GM21737 (cell line): ENCODE results near the gene TRIM61.
"Not testable (repeated sequence)": the region's sequence is repeated elsewhere in the genome, so short reads cannot be mapped to it uniquely, and the experiment has no call there.

ENCODE experiments used
- ATAC-seq: cut with Tn5 transposase; IDR thresholded peaks from one replicate; pipeline ENCODE4 v1.9.1; 2021; ENCODE audit warnings: mild to moderate bottlenecking, moderate library complexity; ENCODE audit not compliant: unreplicated experiment

The TRIM61 gene

GRCh38 chr4:164977243-164978164 lies at the start of gene TRIM61:
TRIM61 (minus strand) TSS chr4:164977657; CDS start chr4:164970002, 7,655 bp downstream.
- peak; percentile 98 for ATAC-seq

GRCh38 chr4:165025782-165026181 lies 48.3 kb upstream of the TRIM61 start:
- ATAC-seq = not testable (repeated sequence)

DNA sequence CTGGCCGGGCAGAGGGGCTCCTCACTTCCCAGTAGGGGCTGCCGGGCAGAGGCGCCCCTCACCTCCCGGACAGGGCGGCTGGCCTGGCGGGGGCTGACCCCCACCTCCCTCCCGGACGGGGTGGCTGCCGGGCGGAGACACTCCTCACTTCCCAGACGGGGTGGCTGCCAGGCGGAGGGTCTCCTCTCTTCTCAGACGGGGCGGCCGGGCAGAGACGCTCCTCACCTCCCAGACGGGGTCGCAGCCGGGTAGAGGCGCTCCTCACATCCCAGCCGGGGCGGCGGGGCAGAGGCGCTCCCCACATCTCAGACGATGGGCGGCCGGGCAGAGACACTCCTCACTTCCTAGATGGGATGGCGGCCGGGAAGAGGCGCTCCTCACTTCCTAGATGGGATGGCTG lies 42.5 kb upstream of the TRIM61 start:
- not testable (repeated sequence) for ATAC-seq

- ATAC-seq = no peak
Measured at GRCh38 chr4:165016971-165017370, 39.5 kb upstream of the TRIM61 start.

DNA sequence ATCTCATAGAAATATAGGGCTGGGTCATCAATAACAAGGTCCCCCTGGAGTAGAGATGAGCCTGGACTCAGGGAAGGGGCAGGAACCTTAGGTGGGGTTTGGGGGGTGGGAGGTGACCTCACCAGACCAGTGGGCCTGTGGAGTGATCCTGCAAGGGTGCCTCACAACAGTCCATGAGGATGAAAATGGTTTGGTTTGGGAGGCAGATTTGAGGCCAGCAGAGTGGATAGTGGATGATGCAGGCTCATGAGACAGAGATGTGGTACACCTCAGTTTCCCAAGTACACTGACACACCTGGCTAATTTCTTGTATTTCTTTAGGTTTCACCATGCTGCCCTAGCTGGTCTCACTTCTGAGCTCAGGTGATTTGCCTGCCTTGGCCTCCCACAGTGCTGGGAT lies 36.2 kb upstream of the TRIM61 start:
- no peak for ATAC-seq

- ATAC-seq = no peak
Measured at GRCh38 chr4:165011403-165011802, 33.9 kb upstream of the TRIM61 start.

DNA sequence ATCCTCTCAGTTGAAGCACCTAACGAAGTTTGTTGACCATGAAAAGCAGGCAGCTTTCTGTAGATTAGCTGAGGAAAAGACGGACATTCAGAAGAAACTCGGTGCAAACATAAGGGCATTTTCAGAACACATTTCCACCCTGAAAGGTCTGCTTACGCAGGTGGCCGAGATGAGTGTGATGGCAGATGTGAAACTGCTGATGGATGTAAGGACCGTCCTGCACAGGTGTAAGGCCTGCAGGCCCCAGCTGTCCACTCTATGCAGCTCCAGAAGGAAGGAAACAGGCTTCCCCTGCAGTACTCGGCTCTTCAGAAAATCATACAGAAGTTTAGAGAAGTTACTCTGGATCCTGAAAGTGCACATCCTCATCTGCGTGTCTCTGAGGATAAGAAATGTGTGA lies 33.5 kb upstream of the TRIM61 start:
- no peak for ATAC-seq

- no peak for ATAC-seq
Measured at GRCh38 chr4:165010487-165010886, 33.0 kb upstream of the TRIM61 start.

DNA sequence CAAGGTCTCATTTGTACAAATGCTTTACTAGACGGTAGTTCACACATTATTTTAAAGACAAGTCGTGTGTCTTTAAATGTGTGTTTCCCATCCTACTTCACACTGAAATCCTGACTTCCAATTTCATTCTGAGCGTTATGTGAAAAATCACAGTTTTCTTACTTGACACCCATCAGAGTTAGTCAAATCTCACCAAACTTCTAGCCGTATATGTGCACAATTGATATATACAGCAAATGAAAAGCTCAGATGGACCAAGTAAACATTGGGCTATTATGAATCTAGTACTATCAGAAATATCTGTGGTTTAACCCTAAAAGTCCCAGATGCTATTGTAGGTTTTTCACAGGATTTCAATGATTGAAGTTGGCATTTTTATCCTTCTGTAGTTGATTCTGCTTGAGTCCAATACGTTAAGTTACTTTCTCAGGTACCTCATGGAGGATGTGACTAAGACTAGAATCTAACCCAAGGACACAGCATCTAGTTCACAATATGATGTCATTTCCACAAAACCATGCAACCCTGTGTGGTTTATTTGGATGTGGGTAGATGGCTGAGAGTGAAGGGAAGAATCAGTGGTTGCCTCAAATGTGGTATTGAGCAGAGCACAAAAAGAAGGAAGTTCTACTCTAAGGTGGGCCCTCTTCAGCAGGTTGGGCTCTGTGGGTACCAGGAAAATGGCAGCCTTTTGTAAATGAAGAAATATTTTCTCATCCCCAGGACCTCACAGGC lies 32.2 kb upstream of the TRIM61 start:
- ATAC-seq = no peak

DNA sequence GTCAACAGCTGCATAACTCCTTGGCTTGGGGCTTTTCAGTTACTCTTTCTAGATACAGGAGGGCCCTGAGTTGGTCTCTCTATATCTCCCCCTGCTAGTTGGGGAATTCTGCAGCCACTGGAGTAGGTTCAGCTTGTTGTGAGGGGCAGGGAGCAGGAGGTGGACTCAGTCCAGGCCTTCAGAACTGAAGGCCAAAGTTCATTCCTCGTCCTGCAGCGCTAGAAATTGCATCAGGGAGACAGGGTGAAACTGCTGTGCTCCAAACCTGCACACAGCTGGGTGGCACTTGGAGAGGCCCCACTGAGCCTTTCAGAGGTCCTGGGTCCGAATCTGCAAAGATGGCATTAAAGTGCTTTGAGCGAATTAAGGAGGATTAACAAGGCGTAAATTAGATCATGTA lies 29.4 kb upstream of the TRIM61 start:
- ATAC-seq = no peak

DNA sequence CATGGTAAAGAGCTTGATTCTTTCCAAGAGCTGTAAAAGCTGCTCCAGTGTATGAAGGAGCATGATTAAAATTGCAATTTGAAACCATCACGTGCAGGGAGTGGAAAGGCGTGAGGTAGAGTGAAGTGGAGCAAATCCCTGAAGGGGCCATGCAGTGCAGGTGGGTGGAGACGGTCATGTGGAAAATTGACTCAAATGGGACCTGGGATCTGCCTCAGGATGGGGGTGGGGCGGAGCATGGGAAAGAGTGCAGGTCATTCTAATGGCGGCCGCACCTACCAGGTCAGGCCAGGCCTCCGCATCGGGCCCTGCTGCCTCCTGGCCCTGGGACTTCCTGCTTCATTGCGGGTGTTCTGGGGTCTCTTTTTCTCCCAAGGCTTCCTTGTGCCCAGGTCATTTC lies 29.0 kb upstream of the TRIM61 start:
- no peak for ATAC-seq

GRCh38 chr4:165005352-165005925 lies 28.0 kb upstream of the TRIM61 start:
- ATAC-seq = no peak

DNA sequence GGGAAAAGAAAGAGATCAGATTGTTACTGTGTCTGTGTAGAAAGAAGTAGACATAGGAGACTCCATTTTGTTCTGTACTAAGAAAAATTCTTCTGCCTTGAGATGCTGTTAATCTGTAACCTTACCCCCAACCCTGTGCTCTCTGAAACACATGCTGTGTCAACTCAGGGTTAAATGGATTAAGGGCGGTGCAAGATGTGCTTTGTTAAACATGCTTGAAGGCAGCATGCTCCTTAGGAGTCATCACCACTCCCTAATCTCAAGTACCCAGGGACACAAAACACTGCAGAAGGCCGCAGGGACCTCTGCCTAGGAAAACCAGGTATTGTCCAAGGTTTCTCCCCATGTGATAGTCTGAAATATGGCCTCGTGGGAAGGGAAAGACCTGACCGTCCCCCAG lies 24.5 kb upstream of the TRIM61 start:
- ATAC-seq = not testable (repeated sequence)

GRCh38 chr4:164998526-164999080 lies 21.1 kb upstream of the TRIM61 start:
- not testable (repeated sequence) for ATAC-seq

GRCh38 chr4:164997941-164998340 lies 20.5 kb upstream of the TRIM61 start:
- no peak for ATAC-seq

DNA sequence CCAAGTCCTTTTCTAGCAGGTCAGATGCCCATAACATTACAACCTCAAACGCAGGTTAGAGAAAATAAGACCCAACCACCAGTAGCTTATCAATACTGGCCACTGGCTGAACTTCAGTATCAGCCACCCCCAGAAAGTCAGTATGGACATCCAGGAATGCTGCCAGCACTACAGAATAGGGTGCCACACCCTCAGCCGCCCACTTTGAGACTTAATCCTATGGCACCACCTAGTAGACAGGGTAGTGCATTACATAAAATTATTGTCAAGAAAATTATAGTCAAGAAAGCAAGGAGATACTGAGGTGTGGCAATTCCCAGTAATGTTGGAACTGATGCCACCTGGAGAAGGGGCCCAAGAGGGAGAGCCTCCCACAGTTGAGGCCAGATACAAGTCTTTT lies 19.9 kb upstream of the TRIM61 start:
- no peak for ATAC-seq

DNA sequence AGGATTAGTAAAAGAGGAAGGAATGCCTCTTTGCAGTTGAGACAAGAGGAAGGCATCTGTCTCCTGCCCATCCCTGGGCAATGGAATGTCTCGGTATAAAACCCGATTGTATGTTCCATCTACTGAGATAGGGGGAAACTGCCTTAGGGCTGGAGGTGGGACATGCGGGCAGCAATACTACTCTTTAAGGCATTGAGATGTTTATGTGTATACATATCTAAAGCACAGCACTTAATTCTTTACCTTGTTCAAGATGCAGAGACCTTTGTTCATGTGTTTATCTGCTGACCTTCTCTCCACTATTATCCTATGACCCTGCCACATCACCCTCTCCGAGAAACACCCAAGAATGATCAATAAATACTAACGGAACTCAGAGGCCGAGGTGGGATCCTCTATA lies 18.7 kb upstream of the TRIM61 start:
- not testable (repeated sequence) for ATAC-seq

DNA sequence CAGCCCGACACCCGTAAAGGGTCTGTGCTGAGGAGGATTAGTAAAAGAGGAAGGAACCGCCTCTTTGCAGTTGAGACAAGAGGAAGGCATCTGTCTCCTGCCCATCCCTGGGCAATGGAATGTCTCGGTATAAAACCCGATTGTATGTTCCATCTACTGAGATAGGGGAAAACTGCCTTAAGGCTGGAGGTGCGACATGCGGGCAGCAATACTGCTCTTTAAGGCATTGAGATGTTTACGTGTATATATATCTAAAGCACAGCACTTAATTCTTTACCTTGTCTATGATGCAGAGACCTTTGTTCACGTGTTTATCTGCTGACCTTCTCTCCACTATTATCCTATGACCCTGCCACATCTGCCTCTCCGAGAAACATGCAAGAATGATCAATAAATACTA lies 13.3 kb upstream of the TRIM61 start:
- not testable (repeated sequence) for ATAC-seq

DNA sequence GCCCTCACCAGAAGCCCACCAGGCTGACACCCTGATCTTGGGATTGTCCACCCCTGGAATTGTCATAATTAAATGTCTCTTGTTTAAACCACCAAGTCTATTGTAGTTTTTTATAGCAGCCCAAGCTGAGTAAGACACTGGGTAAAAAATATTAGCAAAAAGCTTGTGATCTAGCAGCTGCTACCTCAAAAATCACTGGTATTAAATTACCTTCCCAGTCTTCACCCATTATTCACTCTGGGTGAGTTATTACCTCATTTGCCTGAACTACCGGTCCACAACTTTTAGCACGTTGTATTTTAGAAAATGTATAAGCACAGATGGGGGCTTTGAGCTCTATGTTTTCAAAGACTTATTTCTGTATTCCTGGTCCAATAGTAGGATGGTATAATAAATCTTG lies 12.0 kb upstream of the TRIM61 start:
- ATAC-seq = no peak

DNA sequence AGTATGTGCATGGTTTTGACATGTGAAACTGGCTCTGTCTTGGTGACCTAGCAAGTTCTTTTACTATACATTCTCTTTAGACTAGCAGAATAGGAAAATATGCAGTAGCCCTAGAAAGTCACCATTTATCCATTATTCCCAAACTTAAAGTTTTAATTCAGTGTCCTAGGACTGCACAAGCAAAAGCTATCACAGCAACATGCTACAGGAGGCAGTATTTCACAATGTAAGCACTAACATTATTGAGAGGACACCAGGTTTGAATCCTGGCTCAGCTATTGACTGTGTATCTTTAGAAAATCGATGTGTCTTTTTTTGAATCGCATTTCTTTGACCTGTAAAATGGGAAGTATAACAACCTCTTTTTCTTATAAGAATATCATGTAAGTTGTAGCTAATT lies 5.5 kb downstream of the TRIM61 start:
- ATAC-seq = not testable (repeated sequence)

DNA sequence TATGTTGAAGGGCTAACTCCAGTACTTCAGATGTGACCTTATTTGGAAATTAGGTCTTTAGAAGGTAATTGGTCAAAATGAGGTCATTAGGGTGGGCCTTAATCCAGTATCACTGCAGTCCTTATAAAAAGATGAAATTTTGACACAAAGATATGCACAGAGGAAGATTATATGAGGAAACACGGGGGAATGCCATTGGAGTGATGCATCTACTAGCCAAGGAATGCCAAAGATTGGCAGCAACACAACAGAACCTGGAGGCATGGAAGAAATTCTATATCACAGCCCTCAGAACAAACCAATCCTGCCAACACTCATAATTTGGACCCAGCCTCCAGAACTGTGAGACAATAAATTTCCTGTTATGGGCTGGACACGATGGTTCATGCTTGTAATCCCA lies 17.6 kb downstream of the TRIM61 start:
- ATAC-seq = no peak
